HG02840 (cell line): ENCODE results near the gene ARSD.
"Not testable (repeated sequence)": the region's sequence is repeated elsewhere in the genome, so short reads cannot be mapped to it uniquely, and the experiment has no call there.

Experiments used
- ATAC-seq: cut with Tn5 transposase; IDR thresholded peaks from one replicate; pipeline ENCODE4 v1.9.1; 2021; ENCODE audit warnings: mild to moderate bottlenecking, moderate library complexity, moderate number of reproducible peaks; ENCODE audit not compliant: unreplicated experiment, low FRiP score

Gene ARSD, protein sequence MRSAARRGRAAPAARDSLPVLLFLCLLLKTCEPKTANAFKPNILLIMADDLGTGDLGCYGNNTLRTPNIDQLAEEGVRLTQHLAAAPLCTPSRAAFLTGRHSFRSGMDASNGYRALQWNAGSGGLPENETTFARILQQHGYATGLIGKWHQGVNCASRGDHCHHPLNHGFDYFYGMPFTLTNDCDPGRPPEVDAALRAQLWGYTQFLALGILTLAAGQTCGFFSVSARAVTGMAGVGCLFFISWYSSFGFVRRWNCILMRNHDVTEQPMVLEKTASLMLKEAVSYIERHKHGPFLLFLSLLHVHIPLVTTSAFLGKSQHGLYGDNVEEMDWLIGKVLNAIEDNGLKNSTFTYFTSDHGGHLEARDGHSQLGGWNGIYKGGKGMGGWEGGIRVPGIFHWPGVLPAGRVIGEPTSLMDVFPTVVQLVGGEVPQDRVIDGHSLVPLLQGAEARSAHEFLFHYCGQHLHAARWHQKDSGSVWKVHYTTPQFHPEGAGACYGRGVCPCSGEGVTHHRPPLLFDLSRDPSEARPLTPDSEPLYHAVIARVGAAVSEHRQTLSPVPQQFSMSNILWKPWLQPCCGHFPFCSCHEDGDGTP

DNA sequence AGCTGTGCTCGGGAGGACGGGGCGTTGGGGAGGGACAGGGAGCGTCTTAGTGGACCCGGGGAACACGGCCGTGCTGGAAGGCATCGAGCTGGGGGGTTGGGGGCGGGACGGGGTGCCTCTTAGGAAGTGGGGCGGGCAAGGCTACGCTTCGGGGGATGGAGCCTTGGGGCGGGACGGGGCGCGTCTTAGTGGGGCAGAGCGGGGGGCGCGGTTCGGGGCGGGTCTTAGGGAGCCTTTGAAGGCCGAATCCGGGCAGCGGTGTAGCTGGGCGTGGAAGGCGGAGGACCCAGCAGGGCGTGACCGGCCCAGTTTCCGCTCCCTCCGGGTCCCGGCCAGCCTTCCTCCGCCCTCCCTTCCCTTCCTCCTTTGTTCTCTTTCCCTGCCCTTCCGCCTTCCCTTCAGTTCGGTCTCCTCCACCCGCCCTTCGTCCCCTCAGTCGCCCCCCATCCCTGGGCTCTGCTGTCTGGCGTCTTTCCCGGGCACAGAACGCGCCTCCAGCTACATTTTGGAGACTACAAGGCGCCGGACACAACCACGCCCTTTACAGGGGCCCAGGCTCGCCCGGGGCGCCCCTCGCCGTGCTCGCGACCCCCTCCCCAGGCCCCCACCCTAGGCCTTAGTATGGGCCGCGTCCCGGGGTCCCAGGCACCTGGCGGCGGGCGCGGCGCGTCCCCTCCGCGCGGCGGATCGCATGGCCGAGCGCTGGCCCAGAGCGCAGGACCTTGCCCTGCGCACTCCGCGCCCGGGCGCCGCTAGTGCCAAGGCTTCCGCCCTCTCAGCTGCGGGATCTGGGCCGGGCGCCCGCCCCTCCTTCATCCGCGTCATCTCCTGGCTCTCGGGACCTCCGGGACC, at the start of gene ARSD:
TSS of gene ARSD (minus strand) at position 757 of the 852 bp plus-strand sequence. CDS start at position 693, 64 bp downstream.
- no peak for ATAC-seq

DNA sequence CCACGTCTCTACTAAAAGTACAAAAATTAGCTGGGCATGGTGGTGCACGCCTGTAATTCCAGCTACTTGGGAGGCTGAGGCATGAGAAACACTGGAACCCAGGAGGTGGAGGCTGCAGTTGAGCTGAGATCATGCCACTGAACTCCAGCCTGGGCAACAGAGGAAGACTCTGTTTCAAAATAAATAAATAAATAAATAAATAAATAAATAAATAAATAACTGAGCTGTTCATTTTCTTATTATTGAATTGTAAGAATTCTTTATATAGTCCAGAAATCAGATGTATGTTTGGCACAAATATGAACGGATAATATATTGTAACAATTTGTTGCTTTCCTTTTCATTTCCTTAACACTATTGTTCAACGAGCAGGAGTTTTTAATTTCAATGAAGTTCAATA, 49.5 kb upstream of the ARSD start:
- ATAC-seq, result not testable (repeated sequence)

DNA sequence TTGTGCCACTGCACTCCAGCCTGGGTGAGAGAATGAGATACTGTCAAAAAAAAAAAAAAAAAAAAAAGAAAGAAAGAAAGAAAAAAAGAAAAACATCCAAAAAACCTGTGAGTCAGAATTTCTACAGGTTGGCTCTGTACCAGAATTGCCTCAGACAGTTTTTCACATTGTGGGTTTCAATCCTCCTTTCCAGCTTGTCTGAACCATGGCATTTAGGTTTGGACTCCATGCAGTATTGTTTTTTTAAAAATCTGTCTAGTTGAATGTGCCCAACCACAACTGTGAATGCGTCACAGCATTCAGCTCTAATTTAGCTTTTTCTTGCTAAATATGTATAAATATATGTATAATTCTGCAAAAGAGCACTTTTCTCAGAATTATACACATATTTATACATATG, 45.8 kb upstream of the ARSD start:
- ATAC-seq, result no peak

DNA sequence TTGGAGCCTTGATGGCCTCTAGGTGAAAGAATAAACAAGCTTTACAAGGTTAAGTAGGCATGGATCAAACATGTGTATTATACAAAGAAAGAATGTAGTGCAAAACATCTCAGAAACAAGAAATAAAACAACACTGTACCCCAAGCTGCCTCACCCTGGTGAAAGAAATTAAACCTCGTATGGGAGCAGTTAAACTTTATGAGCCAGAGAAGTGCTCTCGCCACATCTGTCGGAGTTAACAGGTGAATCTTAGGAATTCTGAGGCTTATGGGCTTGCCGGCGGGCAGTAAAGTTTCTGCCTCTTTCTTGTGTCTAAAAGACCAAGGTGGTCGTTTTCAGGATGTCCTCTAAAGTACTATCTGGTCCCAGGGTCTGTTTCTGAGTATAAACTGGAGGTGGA, 43.3 kb upstream of the ARSD start:
- no peak for ATAC-seq

DNA sequence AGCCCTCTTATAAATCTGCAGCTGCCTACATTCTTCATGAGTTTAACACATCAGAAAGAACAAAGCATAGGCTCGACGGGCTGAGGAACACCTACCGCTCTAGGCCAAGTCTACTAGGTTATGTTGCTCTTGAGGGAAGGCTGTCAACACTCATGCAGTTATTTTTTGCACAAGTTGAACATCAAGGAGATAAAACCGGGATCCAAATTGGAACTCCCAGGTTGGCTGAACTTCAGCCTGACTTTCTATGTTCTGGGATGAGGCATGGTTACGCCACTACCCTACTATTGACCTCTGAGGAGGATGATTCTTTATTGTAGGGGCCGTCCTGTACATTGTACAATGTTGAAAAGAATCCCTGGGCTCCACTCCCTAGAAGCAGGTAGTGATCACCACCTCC, 39.9 kb upstream of the ARSD start:
- no peak for ATAC-seq

DNA sequence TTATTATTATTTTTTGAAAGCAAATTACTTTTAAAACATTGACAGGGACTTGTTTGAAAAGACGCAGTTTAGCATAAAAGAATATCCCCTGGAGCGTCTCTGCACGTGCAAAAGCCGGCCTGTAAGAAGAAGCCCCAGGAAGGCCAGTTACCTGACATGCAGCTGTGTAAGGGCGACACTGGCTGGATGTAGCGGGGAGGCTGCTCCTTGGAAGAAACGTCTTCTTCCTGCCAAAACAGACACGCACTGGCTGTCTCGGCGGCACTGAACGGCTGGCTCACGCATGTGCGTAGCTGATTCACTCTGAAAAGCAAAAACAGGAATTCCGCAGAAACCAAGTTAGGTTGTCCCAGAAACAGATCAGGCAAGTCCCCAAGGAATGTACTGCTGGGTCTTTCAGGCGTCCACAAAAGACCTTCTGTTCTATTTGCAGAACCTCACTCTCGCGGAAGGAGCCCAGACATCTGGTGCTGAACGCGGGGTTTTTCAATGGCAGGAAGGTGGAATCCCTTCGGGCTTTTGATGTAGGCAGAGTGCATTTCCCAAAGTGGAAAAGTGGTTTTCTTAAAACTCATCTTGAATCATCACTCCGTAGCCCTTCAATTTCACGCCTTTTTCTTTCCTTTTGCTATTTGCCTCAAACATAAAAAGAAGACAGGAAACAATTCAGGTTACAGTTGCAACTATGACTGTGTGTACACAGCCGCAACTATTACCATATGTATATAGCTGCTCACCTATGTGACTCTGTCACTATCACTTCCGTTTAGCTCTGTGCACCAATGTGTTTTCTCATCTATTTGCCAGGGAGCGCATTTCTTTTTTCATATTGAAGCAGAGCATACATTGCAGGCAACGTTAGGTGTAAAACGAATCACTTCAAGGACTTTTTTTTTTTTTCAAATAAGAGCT, 39.1 kb upstream of the ARSD start:
- ATAC-seq, result no peak

DNA sequence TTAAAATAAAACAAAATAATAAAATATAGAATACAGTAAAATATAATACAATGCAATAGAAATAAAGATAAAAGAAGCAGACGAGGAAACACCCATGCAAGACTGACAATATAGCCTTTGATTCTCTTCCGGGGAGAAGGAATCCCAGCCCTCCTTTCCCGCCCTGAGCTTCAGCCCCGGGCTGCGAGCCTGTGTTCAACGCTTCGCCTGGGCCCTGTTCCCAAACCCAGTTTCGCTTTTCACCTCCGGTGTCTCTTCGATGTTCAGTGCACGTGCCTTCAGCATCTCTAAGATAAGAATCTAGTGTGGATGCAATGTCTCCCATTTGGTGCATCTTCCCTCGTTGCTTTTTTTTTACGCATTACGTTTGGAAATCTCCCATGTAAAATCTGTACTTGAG, 38.4 kb upstream of the ARSD start:
- no peak for ATAC-seq

DNA sequence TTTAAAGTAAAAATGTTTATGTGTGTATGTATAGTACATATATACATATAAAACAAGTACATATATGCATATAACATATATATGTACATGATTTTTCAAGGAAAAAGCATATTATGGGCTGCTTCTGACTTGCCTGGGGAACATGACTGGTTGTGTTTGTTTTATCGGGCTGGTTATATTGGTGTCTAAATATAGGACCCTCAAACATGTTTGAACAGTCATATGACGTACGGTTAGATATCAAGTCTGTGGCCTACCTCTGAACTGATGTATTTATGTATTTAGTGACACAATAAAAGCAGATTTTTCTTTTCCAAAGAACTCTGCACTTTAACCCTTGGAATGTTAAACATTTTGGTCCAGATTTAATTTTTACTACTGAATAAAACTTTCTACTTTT, 37.9 kb upstream of the ARSD start:
- ATAC-seq, result no peak

DNA sequence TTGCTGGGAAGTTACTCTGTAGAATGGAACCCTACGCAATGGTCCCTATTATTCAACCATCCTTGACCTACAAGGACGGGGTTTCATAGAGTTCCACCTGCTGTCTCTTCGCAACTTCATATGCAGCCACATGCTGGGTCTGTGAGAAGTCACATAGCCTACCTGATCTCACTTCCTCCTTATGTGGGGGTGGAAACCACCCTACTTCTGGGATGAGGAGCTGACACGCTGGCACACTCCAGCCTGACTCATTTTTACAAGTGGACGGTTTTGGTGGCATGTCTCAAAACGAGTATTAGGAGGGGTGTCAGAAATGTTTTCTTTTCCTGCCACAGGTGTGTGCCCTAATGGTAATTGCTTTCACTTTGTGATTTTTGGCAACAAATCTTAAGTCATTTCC, 36.8 kb upstream of the ARSD start:
- no peak for ATAC-seq

DNA sequence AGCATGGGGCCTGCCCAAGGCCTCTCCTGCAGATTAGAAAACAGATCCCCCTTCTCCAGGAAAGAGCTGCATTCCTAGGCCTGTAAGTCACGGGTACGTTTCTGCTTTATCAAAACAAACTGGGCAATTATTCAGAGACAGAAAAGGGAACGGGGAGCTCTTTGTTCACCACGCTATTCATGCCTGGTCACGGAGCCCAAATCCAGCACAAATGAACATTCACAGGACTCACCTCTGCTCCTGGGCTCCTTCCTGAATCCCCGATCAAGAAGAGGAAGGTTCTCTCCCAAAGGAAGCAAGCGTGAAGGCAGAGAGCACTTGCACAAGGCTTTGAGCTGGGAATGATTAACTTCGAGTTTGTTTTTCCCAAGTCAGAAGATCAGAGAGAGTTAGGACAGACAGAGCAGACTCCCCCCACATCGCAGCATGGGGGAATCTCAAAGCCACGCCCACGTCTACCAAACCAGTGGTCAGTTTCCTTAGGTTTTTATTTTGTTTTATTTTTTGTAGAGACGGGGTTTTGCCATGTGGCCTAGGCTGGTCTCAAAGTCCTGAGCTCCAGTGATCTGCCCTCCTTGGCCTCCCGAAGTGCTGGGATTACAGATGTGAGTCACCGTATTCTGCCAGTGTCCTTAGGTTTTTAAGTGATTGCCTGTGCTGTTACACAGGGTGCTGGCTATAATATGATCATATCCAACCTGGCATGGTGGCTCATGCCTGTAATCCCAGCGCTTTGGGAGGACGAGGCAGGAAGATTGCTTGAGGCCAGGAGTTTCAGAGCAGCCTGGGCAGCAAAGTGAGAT, 35.1 kb upstream of the ARSD start:
- not testable (repeated sequence) for ATAC-seq

DNA sequence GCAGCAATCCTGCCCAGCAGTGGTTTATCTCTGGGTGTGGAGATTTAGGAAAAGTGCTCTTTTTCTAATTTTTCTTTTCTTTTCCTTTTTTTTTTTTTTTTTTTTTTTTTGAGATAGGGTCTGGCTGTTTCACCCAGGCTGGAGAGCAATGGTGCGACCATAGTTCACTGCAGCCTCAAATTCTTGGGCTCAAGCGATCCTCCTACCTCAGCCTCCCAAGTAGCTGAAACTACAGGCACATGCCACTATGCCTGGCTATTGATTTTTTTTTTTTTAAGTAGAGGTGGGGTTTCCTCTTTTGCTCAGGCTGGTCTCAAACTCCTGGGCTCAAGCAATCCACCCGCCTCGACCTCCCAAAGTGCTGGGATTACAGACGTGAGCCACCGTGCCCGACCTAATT, 34.3 kb upstream of the ARSD start:
- ATAC-seq, result not testable (repeated sequence)

DNA sequence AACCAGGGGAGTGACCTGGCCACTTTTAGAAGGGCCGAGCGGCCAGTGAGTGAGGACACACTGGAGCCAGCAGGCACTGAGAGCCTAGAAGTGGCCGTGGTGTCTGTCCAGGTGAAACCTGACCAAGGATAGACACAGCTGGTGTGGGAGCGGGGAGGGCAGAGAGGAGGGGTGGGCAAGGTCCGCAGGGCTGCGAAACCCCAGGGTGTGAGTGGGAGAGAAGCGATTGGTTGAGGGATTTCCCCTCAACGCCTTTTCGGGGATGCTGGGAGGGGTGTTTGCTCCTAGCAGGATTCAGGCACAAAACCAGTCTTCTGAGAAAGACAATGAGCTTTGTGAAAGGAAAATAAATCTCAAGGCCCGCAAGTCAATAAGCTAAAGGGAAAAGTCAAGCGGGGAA, 33.2 kb upstream of the ARSD start:
- no peak for ATAC-seq

DNA sequence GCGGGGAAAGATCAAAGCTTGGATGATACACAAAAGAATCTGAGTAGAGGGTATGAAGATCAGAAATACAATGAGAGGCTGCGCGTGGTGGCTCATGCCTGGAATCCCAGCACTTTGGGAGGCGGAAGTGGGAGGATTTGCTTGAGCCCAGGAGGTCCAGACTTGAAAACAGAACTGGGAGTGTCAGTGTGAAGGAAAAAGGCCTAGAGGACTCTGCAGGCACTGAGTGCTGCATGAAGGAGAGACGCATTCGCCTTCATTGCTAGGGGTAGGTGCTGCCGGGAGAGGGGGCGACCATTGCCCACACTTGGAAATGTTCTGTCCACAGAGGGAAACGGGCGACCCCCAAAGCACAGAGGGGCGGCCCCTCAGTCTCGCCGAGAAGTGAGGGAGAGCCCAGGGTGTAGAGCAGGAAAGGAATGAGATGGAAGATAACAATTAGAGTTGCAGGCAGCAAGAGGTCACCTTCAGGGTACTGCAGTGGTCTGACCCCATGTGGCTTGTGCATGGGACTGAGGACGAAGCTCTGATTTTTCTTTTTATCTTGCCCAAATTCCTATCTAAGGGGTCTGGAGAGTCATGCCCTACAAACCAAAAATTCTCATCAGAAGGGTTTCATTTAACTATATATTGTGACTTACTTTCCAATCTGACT, 31.8 kb upstream of the ARSD start:
- no peak for ATAC-seq

DNA sequence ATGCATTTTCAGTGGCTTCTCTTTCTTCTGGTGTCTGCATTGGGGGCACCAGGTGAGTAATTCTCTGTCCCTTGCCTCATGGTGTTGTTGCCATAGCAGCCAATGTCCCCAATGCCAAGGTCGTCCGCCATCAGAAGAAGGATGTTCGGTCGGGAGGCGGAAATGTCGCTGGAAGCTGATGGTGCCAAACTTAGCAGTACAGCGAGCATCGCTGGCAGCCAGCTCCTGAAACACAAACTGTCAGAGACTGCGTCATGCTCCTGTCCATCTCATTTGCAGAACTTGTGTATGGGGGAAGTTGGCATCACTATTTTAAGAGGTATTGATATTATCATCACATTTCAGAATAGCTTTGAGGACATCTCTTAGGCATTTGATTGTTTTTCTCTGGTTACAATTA, 29.1 kb upstream of the ARSD start:
- ATAC-seq, result no peak

DNA sequence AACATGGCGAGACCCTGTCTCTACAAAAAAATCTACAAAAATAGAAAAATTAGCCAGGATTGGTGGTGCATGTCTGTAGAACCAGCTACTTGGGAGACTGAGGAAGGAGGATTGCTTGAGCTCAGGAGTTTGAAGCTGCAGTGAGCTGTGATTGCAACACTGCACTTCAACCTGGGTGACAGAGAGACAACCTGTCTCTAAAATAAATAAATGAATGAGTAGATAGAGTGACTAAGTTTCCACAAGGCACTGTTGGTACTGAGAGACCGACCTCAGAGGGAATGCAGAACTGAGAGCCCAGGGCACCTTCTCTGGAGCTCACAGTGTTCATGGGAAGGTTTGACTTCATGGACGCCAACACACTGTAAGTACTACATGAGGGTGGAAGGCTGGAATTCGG, 26.7 kb upstream of the ARSD start:
- no peak for ATAC-seq

DNA sequence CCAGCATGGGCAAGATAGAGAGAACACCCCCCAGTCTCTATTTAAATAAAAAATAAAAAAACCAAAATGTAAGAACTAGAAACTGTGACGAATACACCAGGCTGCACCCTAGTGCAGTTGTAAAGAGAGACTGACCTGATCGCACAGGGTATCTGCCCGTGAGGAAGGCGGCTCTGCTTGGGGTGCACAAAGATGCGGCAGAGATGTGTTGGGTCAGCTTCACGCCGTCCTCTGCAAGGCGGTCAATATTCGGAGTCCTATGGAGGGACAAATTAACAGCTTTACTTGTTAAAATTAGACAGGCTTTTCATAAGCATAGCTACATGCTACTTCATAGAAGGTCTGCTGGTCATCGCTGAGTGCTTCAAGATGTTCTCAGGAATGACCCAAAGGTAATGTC, 26.1 kb upstream of the ARSD start:
- no peak for ATAC-seq

DNA sequence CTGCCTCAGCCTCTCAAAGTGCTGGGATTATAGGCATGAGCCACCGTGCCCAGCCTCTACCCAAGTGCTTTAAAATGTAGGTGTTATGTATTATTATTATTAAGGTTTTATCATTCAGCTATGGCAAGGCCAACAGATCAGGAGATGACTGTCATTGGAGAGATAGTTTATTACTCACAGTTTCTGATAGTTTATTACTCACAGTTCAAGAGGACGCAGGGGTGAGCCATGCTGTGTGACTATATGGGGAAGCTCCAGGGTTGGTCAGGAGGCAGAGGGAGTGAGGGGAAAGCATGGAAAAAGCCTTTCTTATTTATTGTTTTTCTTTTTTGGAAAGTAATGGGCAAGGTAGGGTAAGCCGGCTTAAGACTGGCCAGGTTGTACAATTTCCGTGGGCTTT, 25.4 kb upstream of the ARSD start:
- ATAC-seq, result no peak

DNA sequence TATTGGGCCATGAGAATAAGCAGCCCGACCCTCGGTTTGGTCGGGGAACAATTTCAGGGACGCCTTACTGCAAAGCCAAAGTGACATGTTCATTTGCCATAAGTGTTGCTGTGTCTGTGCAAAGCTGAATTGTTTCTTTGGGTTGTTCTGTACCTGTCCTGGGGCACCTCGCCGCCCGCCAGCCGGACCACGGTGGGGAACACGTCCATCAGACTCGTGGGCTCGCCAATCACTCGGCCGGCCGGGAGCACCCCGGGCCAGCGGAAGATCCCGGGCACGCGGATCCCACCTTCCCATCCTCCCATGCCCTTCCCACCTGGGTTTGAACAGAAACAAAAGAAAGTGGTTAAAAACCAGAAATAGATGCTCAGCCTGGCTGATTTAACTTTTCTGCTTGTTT, 8.8 kb upstream of the ARSD start:
- not testable (repeated sequence) for ATAC-seq
